K562 (cell line): ENCODE data around the gene CHERP. TPM values are rescaled to one million over a fixed set of nuclear protein-coding genes. Genes with fewer than 3 reads are reported as not detected.

Experiments
- ARID2 ChIP-seq: fragments of 450-650 bp; IDR thresholded peaks from 2 replicates; pipeline ENCODE4 v1.6.1; 2017; ENCODE audit warnings: antibody characterized with exemption, mild to moderate bottlenecking
- CEBPZ ChIP-seq: fragments of 150-350 bp; IDR thresholded peaks from 2 replicates; pipeline ENCODE4 v1.6.1; 2014; ENCODE audit warnings: low read depth, mild to moderate bottlenecking, low read length, borderline replicate concordance
- CREB5 ChIP-seq: fragments of 250-450 bp; sonication (Bioruptor Pico); IDR thresholded peaks from 2 replicates; pipeline ENCODE4 v1.5.0; 2020; ENCODE audit warnings: mild to moderate bottlenecking
- ELF1 ChIP-seq: fragments of 200-800 bp; sonication (Bioruptor generic); IDR thresholded peaks from 2 replicates; pipeline ENCODE4 v1.6.1; 2016; ENCODE audit warnings: missing genetic modification characterization, missing compliant biosample characterization
- ESRRA ChIP-seq: fragments of 450-650 bp; IDR thresholded peaks from 2 replicates; pipeline ENCODE4 v1.6.1; 2014; ENCODE audit warnings: low read depth, mild to moderate bottlenecking, moderate library complexity, borderline replicate concordance
- ETV5 ChIP-seq: sonication (generic); formaldehyde crosslinking; IDR thresholded peaks from 2 replicates; pipeline ENCODE4 v1.4.0; 2020; ENCODE audit warnings: low read depth, mild to moderate bottlenecking, missing genetic modification reagents
- FOSL1 ChIP-seq: fragments of 200-800 bp; sonication (Bioruptor generic); conservative IDR thresholded peaks from 2 replicates; pipeline ENCODE4 v1.6.1; 2016; ENCODE audit warnings: missing genetic modification characterization, missing compliant biosample characterization
- FUS ChIP-seq: fragments of 200-400 bp; formaldehyde crosslinking; optimal IDR thresholded peaks from 2 replicates; pipeline ENCODE3; 2017; ENCODE audit warnings: low read depth, low read length
- ID3 ChIP-seq, 2 experiments: fragments of 250-450 bp in 1 of 2; fragments of 450-650 bp in 1 of 2; sonication (Bioruptor Pico) in 1 of 2; IDR thresholded peaks; 2 replicates each; pipeline versions ENCODE4 v1.6.1 to v1.8.0; 2016 to 2021; ENCODE audit warnings: mild to moderate bottlenecking in 2 of 2, moderate library complexity in 2 of 2, missing compliant biosample characterization in 1 of 2, missing genetic modification characterization in 1 of 2
- KAT2B ChIP-seq: IDR thresholded peaks from one replicate; pipeline ENCODE4 v1.6.1; 2012; ENCODE audit warnings: low read depth, mild to moderate bottlenecking, control low read depth, inconsistent platforms, low read length, moderate library complexity
- PREB ChIP-seq: sonication (generic); formaldehyde crosslinking; IDR thresholded peaks from 2 replicates; pipeline ENCODE4 v1.8.1; 2023; ENCODE audit warnings: mild to moderate bottlenecking, missing genetic modification reagents
- PTTG1 ChIP-seq: fragments of 450-650 bp; IDR thresholded peaks from 2 replicates; pipeline ENCODE4 v1.6.1; 2016; ENCODE audit warnings: low read depth, mild to moderate bottlenecking, missing genetic modification characterization, missing compliant biosample characterization
- TAF9B ChIP-seq: fragments of 450-650 bp; IDR thresholded peaks from 2 replicates; pipeline ENCODE4 v1.6.1; 2018; ENCODE audit warnings: mild to moderate bottlenecking; ENCODE audit not compliant: partially characterized antibody
- TBL1XR1 ChIP-seq, 2 experiments: IDR thresholded peaks; 2 replicates each; pipeline ENCODE4 v1.6.1; 2012; ENCODE audit warnings: improper control_type of control experiment in 2 of 2, low read length in 2 of 2, mild to moderate bottlenecking in 1 of 2
- TCF3 ChIP-seq: sonication (generic); formaldehyde crosslinking; IDR thresholded peaks from 2 replicates; pipeline ENCODE4 v1.4.0; 2020; ENCODE audit warnings: mild to moderate bottlenecking, missing genetic modification reagents
- ZBTB7A ChIP-seq: IDR thresholded peaks from 2 replicates; pipeline ENCODE4 v1.6.1; 2011; ENCODE audit warnings: low read depth, mild to moderate bottlenecking, low read length, moderate library complexity, borderline replicate concordance; ENCODE audit not compliant: control insufficient read depth
- ZFP36 ChIP-seq: fragments of 150-350 bp; IDR thresholded peaks from 2 replicates; pipeline ENCODE4 v1.6.1; 2018; ENCODE audit warnings: low read length, low read depth; ENCODE audit not compliant: partially characterized antibody
- ZNF133 ChIP-seq: fragments of 250-450 bp; sonication (Bioruptor Pico); IDR thresholded peaks from 2 replicates; pipeline ENCODE4 v1.4.0; 2020; ENCODE audit warnings: mild to moderate bottlenecking
- ZNF165 ChIP-seq: fragments of 250-450 bp; sonication (Bioruptor Pico); IDR thresholded peaks from 2 replicates; pipeline ENCODE4 v1.4.0; 2020; ENCODE audit warnings: borderline replicate concordance
- ZNF184 ChIP-seq: sonication (generic); formaldehyde crosslinking; IDR thresholded peaks from 2 replicates; pipeline ENCODE4 v1.5.0; 2020; ENCODE audit warnings: missing genetic modification reagents
- ZNF655 ChIP-seq: fragments of 250-450 bp; sonication (Bioruptor Pico); IDR thresholded peaks from 2 replicates; pipeline ENCODE4 v1.5.0; 2021
- ZNF766 ChIP-seq: fragments of 200-800 bp; sonication (Bioruptor generic); conservative IDR thresholded peaks from 2 replicates; pipeline ENCODE4 v1.6.1; 2016; ENCODE audit warnings: missing genetic modification characterization, missing compliant biosample characterization
- polyA plus RNA-seq, 8 experiments: library from polyadenylated mRNA; depleted of rRNA in 4 of 8; stranded (reverse) in 5 of 8; unstranded in 3 of 8; fragments of >200 nt; fragmentation: Nextera tagmentation in 2 of 8; fragmentation: Illumina TruSeq in 1 of 8; extraction: Ambion mirVana in 2 of 8; extraction: Trizol in 1 of 8; gene quantifications; 2 replicates each; pipeline versions ENCODE4 v1.2.1 to v1.2.3, GENCODE V29; 2011 to 2014; ENCODE audit warnings: inconsistent platforms in 1 of 8, missing spikeins in 1 of 8
- total RNA-seq, 7 experiments: library from RNA; depleted of rRNA in 6 of 7; stranded (reverse); fragments of >200 nt in 6 of 7; fragmentation: Illumina TruSeq in 2 of 7; extraction: Trizol in 2 of 7; gene quantifications; 2 replicates each; pipeline versions ENCODE4 v1.2.1 to v1.2.3, GENCODE V29; 2011 to 2021; ENCODE audit warnings: low replicate concordance in 1 of 7

Gene CHERP
- total and polyA plus RNA-seq, 9 of the 15 experiments (the other 6 are each of a cell fraction or from before 2014, with no cell fraction given) = 0.60 to 85.1 (median 7.8) TPM

DNA sequence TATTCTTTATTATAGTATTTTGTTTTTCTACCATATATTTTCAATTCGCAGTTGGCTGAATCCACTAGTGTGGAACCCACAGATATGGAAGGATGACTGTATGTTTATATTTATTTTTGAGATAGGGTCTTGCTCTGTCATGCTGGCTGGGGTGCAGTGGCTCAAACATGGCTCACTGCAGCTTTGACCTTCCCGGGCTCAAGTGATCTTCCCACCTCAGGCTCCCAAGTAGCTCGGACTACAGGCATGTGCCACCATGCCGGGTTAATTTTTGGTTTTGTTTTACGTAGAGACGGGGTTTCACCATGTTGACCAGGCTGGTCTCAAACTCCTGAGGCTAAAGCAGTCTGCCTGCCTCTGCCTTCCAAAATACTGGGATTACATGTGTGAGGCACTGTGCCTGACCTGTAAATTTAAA lies 20.4 kb upstream of the CHERP start (continued):
- TF ChIP-seq TBL1XR1 (IDR thresholded peaks at IDR 0.05; ENCODE audit: low read length in 2 of 2) (no peak; a peak in 1 of 4 replicates), ZNF184 (CRISPR knock-in tag) (no peak), PREB (CRISPR knock-in tag) (no peak), ARID2 (no peak), ZFP36 (no peak), ZNF165 (no peak), ZNF133 (CRISPR knock-in tag) (no peak), ELF1 (no peak), CEBPZ (no peak), ZNF766 (CRISPR knock-in tag) (no peak), ESRRA (0 out of 2 replicates have a peak, but pooled peaks have one; percentile 36), KAT2B (no peak), TCF3 (CRISPR knock-in tag) (peak; percentile 67), FUS (no peak), ZBTB7A (no peak), TAF9B (no peak), ID3 (CRISPR knock-in tag; IDR thresholded peaks at IDR 0.05) (no peak), ID3 (tag; IDR thresholded peaks at IDR 0.05) (0 out of 2 replicates have a peak, but pooled peaks have one; percentile 24), ZNF655 (CRISPR knock-in tag) (no peak), FOSL1 (peak; percentile 76), PTTG1 (tag) (no peak), CREB5 (CRISPR knock-in tag) (no peak), ETV5 (CRISPR knock-in tag) (no peak)
